ENCODE results near the gene MFAP5.
A peak's percentile ranks its signal among the peaks of the same experiment; 100 is the strongest.

The MFAP5 gene, protein sequence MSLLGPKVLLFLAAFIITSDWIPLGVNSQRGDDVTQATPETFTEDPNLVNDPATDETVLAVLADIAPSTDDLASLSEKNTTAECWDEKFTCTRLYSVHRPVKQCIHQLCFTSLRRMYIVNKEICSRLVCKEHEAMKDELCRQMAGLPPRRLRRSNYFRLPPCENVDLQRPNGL

DNA sequence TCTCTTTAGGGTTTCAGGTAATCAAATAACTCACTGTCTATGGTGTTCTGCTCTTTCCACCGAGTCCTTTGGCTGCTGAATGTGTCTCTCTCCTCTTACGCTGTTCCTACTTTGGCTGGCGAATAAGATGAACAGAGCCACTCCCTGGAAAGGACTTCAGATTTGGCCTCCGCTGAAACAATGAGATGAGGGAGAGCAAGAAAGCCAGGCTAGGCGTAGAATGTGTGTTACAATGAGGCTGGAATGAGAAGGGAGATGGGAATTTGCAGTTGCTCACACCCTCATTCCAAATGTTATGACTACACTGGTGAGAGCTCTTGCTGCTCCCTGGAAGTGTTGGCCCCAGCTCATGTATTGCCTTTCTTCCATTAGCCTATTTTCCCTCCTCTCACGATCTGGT lies at the start of gene MFAP5:
Gene MFAP5, minus strand, starts transcription at position 234 of the 400 bp plus-strand sequence. CDS start 722 bp downstream, outside the sequence.
- no peak for DNase-seq

DNA sequence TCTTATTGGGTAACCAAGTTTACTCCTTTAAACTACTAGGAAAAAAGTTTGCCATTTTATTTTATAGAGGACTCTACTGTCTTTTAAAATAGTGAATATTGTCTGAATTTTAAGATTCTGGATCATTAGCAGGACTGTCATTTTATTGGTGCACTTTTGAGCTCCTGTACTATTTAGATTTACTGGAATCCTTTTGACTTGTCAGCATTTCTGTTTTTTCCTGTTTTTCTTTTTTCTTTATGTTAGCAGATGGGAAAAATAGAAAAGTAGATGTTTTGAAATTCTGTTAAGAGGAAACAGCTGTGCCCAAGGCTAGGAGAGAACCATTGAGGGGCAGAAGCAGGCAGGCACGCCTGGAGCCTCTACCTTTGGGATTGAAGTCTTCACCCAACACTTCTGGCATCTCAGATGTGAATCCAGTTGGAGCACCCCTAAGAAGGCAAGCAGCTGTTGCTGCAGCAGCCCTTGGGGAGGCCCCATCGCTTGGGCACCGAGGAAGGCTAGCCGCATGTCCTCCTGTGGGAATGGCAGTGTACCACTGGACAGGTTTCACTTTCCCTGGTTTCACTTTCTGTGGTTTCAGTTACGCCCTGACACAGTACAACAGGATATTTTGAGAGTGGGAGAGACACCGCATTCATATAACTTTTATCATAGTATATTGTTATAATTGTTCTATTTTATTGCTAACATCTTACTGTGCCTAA lies 46.7 kb upstream of the MFAP5 start:
- no peak for DNase-seq

DNA sequence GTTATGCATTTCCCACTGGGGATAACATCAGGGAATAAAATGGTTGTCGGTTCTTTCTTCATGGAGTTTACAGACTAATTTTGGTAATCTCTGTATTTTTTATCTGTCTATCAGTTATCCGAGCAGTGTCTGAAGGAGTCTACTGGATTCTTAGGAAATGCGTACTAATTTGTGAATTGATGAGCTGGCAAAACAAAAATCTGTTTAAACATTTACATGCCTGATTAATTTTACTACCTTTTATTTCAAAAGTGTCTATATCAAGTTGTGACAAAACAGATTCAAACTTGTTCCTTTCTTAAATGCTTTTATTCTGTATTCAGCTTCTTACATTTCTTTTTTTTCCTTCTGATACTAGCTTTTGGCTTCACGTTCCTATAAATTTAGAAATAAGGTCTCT lies 39.5 kb upstream of the MFAP5 start:
- no peak for DNase-seq

DNA sequence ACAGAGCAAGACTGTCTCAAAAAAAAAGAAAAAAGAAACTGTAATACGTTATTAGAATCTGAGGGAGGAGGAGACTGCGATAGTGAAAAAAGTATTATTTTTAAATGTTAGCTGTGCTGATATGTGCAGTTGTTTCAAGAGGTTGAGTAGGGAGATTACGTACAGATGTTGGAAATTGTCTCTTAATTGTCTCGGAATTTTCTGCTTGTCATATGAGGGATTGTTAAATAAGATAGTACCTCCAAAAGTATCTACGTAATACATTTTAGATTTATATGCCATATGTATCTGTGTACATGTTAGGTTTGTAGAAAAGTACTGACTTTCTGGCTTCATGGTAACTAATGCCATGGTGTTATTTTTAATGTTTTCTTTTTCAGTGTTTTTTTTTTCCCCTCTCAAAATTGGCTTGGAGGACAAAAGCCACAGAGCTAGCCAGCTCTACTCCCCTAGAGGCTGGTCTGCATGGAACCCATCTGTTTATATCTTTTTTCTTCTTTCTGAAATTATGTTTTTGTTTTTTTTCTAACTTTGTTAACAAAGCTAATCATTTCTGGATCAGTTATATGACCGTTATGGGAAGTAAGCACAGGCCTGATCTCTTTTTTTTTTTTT lies 38.5 kb upstream of the MFAP5 start:
- DNase-seq = no peak

- no peak for DNase-seq
Observed at GRCh38 chr12:8699714-8700113, 37.1 kb upstream of the MFAP5 start.

DNA sequence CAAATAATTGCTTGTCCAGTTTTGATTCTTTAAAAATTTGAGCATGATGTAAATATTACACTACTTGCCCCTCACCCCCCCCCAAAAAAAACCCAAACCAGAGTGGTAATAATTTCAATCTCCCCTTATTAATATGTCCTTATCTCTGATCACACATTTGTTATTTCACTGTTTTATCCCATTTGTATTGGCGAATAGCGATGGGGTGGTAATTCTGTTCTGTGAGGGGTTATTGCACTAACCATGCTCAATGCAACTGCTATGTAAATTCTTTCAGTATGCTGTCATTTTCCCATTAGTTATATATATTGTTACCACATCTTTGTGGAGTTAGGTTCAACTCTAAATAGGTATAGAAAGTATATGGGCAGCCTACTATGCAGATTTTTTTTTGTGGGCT lies 36.3 kb upstream of the MFAP5 start:
- DNase-seq = no peak

DNA sequence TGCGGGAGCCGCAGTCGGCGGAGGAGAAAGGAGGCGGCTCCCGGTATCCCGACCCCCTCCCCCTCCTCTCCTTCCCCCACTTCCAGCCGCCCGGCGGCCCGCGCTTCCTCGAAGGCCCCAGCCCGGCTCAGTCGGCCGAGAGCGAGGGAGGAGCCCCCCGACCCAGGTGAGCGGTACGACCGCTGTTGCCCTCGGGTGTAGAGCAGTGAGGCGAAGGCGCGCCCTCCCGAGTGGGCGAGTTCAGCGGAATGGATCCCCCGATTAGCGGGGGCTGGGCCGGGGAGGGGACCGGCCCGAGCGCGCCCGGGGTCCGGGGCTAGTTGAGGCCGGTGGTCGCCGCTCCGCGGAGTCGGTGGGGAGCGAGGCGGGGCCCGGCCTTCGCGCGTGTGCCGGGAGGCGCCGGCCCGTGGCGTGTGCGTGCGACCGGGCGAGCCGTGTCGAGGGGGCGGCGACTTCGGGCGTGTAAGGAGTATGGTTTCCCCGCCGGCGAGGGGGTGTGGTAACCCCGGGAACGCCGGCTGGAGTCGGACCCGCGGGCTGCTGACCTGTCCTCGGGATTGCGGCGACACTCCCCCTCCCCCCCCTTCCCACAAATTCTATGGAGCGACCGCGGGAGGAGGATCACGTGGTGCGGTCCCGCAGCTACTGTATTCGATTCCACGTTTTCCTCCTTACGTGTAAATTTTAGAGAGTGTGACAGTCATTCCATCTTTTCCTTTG lies 35.7 kb upstream of the MFAP5 start:
- DNase-seq = no peak

GRCh38 chr12:8697476-8698131 lies 35.0 kb upstream of the MFAP5 start, which contains the start of gene RIMKLB:
TSS of gene RIMKLB (plus strand) at chr12:8697991. CDS start at chr12:8713867, 15,876 bp downstream.
- peak; percentile 56 for DNase-seq

- no peak for DNase-seq
Observed at GRCh38 chr12:8697120-8697475, 34.5 kb upstream of the MFAP5 start.

- no peak for DNase-seq
Observed at GRCh38 chr12:8696442-8697090, 33.9 kb upstream of the MFAP5 start.

- no peak for DNase-seq
Observed at GRCh38 chr12:8695116-8695515, 32.5 kb upstream of the MFAP5 start.

GRCh38 chr12:8692573-8692972 lies 29.9 kb upstream of the MFAP5 start:
- DNase-seq = peak; percentile 24

DNA sequence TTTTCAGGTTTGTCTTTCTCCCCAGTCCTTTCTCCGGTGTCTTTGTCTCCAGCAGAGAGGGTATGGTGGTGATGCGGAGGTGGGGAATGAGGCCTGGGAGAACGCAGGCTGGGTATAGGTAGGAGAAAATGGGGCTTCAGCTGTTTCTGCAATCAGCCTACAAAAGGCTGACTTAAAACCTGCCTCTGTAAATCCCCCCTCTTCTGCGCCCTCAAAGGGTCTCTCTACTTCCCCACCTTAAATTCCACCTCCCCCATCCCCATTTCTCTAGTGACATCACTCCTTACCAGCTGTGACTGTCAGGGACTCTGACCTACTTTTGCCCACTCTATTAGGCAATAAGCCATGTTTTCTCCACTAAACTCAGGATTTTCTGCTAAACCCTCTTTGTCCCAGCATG lies 27.1 kb upstream of the MFAP5 start:
- DNase-seq = no peak

DNA sequence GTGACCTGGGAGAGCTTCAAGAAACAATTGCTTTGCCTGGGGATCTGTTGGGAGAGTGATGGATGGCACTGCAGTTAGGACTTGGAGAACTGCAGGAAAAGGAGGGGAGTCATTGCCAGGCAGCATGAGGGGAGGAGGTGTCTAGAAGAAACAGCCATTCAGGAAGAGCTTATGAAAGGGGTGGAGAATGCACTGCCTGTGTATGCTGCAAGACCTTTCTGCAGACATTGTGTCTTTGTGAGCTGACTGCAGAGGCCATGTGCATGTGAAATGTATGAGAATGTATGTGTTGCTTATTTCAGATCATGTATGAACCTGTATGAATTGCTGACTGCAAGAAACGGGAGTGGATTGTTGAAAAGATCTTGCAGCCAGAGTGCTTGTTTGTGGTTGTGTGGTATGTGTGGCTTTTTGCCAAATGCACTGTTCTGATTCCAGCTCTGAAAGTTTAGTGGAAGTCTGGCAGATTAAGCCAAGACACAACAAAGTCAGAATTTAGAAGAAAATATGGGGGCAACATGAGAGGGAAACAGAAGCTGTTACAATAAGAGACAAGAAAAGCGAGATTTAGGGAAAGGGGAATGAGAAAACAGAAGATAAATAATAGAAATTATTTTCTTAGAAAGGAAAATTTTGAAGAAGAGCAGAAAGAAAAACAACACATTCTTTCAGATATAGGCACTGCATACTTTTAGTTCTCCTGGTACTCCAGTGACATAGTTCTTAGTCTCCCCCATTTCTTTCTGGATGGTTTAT lies 25.4 kb upstream of the MFAP5 start:
- DNase-seq = peak; percentile 27

DNA sequence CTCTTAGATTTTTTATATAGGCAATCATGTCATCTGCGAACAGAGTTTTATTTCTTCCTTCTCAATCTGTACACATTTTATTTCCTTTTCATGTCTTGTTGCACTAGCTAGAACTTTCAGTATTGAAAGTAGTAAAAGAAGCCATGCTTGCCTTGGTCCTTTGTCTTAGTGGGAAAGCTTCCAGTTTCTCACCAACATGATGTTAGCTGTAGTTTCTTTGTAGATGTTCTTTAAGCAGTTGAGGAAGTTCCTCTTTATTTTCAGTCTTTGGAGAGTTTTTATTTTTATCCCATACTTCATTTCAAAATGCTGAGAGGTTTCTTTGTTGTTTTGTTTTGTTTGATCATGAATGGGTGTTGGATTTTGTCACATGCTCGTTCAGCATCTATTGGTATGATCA lies 22.4 kb upstream of the MFAP5 start:
- DNase-seq = no peak

GRCh38 chr12:8681129-8681884 lies 18.7 kb upstream of the MFAP5 start:
- no peak for DNase-seq

DNA sequence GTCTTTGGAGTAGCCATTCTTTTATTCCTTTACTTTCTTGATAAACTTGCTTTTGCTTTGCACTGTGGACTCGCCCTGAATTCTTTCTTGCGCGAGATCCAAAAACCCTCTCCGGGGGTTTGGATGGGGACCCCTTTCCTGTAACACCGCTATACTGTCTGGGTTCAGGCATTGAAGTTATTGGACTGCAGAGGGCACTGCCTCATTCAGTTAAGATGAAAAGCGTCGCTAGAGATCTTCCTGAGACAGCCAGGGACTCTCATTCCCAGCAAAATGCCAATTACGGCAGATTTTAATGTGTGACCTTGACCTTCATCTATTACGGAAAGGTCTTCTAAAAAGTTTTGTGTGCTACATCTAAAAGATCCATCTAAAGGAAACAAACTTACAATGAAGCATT lies 17.9 kb upstream of the MFAP5 start:
- no peak for DNase-seq

GRCh38 chr12:8678661-8679111 lies 16.1 kb upstream of the MFAP5 start:
- no peak for DNase-seq

DNA sequence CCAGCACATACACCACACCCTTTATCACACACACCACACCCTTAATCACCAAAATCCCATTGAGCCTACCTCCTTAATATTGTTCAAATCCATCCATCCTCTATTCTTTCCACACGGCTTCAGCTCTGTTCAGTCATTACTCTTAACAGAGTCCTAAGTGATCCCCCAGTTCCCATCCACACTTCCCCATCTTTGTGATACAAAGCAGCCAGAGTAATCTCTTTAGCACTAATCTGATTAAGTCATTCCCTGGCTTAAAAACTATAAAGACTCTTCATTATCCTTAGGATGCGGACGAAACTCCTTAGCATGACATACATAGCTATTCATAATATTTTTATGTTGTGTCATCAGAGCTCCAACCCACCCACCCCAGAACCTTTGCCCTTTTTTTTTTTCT lies 14.7 kb upstream of the MFAP5 start:
- DNase-seq = no peak

DNA sequence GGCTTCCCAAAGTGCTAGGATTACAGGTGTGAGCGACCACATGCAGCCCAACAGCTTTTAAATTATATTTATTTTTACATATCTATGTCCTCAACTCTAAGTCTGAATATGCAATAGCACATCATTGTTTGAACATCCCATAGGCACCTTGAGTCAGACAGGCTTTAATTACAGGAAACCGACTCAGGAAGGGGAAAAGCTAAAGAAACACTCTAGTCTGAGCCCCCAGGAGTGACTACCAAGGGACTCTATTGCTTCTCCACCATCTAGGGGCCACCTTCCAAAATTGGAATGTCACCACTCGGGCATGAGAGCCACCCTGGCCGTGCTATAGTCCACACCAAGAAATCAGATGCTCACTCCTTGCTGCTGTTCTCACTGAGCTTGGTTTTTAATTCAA lies 14.0 kb upstream of the MFAP5 start:
- no peak for DNase-seq

DNA sequence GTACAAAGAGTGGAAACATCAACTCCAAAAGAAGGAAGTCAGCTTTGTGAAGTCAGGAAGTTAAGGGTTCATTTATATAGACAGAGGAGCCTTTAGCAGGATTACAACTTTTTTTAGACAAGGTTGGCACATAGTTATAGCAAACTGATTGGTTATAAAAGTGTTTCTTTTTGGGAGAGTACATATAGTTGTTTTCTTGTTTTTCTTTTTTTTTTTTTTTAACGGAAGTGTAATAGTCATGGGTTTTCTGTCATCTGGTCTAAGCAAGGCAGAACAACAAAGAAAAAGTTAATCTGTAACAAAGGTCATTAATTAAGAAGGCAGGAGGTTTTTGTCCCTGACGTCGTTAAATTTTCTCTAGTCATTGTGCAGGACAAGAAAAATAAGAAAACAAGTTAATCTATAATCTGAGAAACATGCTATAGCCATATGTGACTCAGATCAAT lies 13.0 kb upstream of the MFAP5 start:
- DNase-seq = no peak
